Stimulated activated naive CD8-positive, alpha-beta T cell treated with anti-CD3 and anti-CD28 coated beads, Interleukin-15, Interleukin-2, amounts not matched to agents 100 U/mL and 50 U/mL, for 24 hours (primary cell): Measurements from ENCODE around the gene ABT1.
A peak's percentile ranks its signal among the peaks of the same experiment; 100 is the strongest.
"Not testable (repeated sequence)": the region's sequence is repeated elsewhere in the genome, so short reads cannot be mapped to it uniquely, and the experiment has no call there.

Experiments
- ATAC-seq: fragments of 150-1000 bp; cut with Tn5 transposase; one replicate; pipeline ENCODE4 v1.10.0; 2021
- DNase-seq: peaks from one replicate; pipeline ENCODE4 v3.0.0; 2021

The ABT1 gene

DNA sequence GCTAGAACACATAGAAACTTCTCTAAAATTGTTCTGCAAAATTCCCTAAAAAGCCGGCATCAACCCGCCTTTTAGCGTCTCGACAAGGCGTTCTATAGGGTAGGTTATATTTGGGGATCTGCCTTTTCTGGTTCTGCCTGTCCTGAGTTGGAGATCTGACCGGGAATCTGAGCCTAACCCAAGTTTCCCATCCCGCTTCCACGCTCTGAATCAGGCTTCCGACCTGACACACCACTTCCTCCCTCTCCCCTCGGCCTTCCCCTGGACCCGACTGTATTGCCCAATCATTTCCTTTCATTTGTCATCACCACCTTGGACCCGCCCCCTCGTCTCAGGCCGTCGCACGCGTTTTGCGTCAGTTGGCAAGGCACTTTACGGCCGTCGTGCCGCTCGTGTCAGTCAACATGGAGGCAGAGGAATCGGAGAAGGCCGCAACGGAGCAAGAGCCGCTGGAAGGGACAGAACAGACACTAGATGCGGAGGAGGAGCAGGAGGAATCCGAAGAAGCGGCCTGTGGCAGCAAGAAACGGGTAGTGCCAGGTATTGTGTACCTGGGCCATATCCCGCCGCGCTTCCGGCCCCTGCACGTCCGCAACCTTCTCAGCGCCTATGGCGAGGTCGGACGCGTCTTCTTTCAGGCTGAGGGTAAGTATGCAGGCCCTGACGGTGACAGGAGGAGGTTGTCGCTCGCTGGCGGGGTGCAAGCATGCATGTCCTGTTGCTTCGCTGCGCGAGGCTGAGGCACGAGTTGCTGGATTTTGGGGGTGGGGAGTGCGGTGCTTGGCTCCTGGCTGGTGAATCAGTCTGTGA lies at the start of gene ABT1:
Gene ABT1 (plus strand): TSS at position 375 of the 810 bp plus-strand sequence. CDS start 30 bp downstream, at position 405.
- peak; percentile 96 for DNase-seq
- ATAC-seq: peak; percentile 64

DNA sequence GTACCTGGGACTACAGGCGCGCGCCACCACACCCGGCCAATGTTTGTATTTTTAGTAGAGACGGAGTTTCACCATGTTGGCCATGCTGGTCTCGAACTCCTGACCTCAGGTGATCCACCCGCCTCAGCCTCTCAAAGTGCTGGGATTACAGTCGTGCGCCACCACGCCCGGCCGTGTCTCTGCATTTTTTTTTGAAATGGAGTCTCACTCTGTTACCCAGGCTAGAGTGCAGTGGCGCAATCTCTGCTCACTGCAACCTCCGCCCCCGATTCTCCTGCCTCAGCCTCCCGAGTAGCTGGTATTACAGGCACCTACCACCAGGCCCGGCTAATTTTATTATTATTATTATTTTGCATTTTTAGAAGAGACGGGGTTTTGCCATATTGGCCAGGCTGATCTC lies 49.4 kb upstream of the ABT1 start:
- not testable (repeated sequence) for DNase-seq, ATAC-seq

GRCh38 chr6:26550250-26550993 lies 46.3 kb upstream of the ABT1 start:
- DNase-seq (peak; percentile 77), ATAC-seq (peak; percentile 50)

DNA sequence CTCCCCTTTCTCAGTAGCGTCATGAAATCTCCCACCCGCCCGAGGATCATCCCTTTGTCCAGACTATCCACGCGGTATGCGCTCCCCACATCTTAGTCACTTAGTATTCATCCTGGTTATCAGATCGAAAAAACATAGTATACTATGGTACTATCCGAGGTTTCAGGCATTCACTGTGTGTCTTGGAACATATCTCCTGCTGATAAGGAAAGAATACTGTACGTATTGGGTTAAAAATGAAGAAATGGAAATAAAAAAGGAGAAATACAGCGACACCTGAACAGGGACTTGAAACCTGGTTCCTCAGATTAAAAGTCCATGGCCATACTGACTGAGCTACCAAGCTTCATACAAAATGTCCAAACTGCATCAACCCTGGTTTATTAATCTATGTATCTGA lies 44.5 kb upstream of the ABT1 start:
- no peak for DNase-seq

GRCh38 chr6:26552640-26553188 lies 44.0 kb upstream of the ABT1 start:
- ATAC-seq: no peak
- no peak for DNase-seq

More for the DNA sequence above, 44.5 kb upstream of the ABT1 start:
- ATAC-seq: no peak

- DNase-seq (peak; percentile 81), ATAC-seq (peak; percentile 57)
These were observed 43.5 kb upstream of the ABT1 start for GRCh38 chr6:26553264-26553634.

- ATAC-seq: peak; percentile 67
These were observed 42.9 kb upstream of the ABT1 start for GRCh38 chr6:26553635-26554446.

GRCh38 chr6:26554447-26554696 lies 42.4 kb upstream of the ABT1 start:
- ATAC-seq: no peak
- no peak for DNase-seq

More at GRCh38 chr6:26553635-26554446, 42.9 kb upstream of the ABT1 start:
- peak; percentile 80 for DNase-seq

DNA sequence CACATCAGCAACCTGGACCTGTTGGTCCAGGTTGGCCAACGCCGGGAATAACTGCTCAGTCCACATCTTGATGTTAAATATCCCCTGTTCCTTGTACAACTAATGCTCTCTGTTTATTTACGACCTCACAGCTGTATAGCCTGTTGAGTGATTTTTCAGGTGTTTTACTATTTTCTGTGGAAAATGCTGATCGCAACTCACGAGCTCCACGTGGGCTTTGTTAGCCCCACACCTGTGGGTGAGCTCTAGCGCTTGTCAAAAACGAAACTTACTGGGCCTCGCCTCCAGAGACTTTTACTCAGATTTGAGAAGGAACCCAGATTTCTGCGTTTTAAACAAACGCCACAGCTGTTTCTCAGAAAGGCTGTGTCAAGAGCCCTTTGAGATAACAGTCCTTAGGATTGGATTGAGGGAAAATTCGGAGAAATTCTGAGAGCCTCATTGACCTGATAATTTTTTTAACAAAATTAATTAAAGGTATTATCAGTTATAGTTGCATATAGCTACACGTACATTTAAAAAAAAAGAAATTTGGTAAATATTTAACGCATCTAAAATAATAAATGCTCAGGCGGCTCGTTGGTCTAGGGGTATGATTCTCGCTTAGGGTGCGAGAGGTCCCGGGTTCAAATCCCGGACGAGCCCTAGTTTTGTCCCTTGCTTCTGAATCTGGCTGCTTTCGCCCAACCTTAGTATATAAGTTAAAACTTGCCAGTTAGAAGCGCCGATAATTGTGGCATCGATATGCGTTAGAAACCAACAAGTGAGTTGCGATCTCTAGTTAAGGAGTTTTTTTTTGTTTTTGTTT lies 41.9 kb upstream of the ABT1 start:
- ATAC-seq (peak; percentile 54), DNase-seq (peak; percentile 74)

GRCh38 chr6:26555505-26556262 lies 41.1 kb upstream of the ABT1 start:
- no peak for DNase-seq
- no peak for ATAC-seq

- ATAC-seq (peak; percentile 22), DNase-seq (peak; percentile 67)
These were observed 40.3 kb upstream of the ABT1 start for GRCh38 chr6:26556263-26557070.

- DNase-seq: no peak
- ATAC-seq: no peak
These were observed 35.0 kb upstream of the ABT1 start for GRCh38 chr6:26561533-26562466.

GRCh38 chr6:26563488-26563887 lies 33.3 kb upstream of the ABT1 start:
- DNase-seq: no peak
- no peak for ATAC-seq

DNA sequence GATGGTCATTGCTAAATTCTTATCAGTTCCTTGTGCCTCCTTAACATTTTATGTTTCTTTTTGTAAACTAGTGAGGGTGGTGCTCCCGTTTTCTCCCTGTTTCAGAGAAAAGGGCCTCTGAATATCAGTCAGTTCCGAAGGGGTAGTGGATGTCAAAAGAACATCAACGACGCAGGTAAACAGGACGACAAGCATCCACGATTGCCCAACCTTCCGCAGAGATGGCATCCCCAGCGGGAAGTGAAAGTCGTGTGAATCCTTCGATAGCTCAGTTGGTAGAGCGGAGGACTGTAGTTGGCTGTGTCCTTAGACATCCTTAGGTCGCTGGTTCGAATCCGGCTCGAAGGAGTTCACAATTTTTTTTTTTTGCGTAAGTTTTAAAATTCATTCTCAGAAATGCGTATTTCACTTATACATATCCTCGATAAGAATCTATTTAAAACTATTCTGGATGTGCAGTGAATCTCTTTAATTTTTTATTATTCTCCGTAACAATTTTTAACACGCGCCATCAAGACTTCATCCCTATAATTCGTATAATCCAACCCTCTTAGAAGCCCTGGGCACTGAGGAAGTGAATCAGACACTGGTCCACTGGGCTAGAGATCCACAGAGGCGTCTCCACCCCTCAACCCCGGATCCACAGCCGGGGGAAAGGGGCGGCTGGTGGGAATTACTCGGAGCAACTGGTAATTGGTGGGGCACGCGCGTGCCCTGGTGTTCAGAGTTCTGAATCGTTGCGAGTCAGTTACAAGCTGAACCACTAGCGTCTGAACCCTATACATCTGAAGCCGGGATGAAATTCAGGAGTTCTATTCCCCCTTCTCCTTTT lies 27.9 kb upstream of the ABT1 start:
- DNase-seq (peak; percentile 95), ATAC-seq (peak; percentile 47)

- ATAC-seq (no peak), DNase-seq (no peak)
These were observed 27.4 kb upstream of the ABT1 start for GRCh38 chr6:26569433-26569764.

- DNase-seq: no peak
- ATAC-seq: no peak
These were observed 26.5 kb upstream of the ABT1 start for GRCh38 chr6:26570027-26570809.
